Memory B cell (primary cell): ENCODE data around the gene ZMYND19.
"Not testable (repeated sequence)": the region's sequence is repeated elsewhere in the genome, so short reads cannot be mapped to it uniquely, and the experiment has no call there.

Experiments
- ATAC-seq: fragments of 150-1000 bp; cut with Tn5 transposase; 2 replicates; pipeline ENCODE4 v1.10.0; 2021; ENCODE audit warnings: low read depth, mild to moderate bottlenecking, moderate library complexity
- DNase-seq, 2 donors: peaks; one replicate each; pipeline ENCODE4 v3.0.0; 2022; ENCODE audit warnings: low spot score in 2 of 2
- H3K27ac Mint-ChIP-seq: one replicate; pipeline ENCODE4 v1.8.0; 2022; ENCODE audit warnings: mild to moderate bottlenecking, moderate library complexity, mixed read lengths
- H3K27me3 Mint-ChIP-seq: one replicate; pipeline ENCODE4 v1.8.0; 2022; ENCODE audit warnings: mixed read lengths
- H3K36me3 Mint-ChIP-seq: one replicate; pipeline ENCODE4 v1.8.0; 2022; ENCODE audit warnings: mild to moderate bottlenecking, mixed read lengths
- H3K4me1 Mint-ChIP-seq: one replicate; pipeline ENCODE4 v1.8.0; 2022; ENCODE audit warnings: mixed read lengths
- H3K4me3 Mint-ChIP-seq: one replicate; pipeline ENCODE4 v1.8.0; 2022; ENCODE audit warnings: mild to moderate bottlenecking, moderate library complexity, mixed read lengths
- H3K9me3 Mint-ChIP-seq: one replicate; pipeline ENCODE4 v1.8.0; 2022; ENCODE audit warnings: mixed read lengths

Gene ZMYND19

GRCh38 chr9:137606734-137607138, 16.4 kb upstream of the ZMYND19 start:
- no peaks in the 10 kb centered on the region for H3K27me3 Mint-ChIP-seq
- ATAC-seq = no peak
- H3K27ac Mint-ChIP-seq = no peak overlapping the region
- no peaks in the 10 kb centered on the region for H3K36me3 Mint-ChIP-seq
- no peak for DNase-seq
- H3K4me1 Mint-ChIP-seq = peaks cover 20% of the 10 kb centered on the region
- H3K4me3 Mint-ChIP-seq = peak overlapping the region; percentile 78
- H3K9me3 Mint-ChIP-seq = no peaks in the 10 kb centered on the region

GRCh38 chr9:137606005-137606621, 15.8 kb upstream of the ZMYND19 start:
- Mint-ChIP-seq H3K36me3 (no peaks in the 10 kb centered on the region), H3K9me3 (no peaks in the 10 kb centered on the region), H3K27ac (no peak overlapping the region), H3K4me1 (peaks cover 16% of the 10 kb centered on the region), H3K27me3 (no peaks in the 10 kb centered on the region), H3K4me3 (peak overlapping the region; percentile 78)
- peak in 1 of 2 donors; percentile 47 for DNase-seq
- ATAC-seq = peak; percentile 2

- H3K4me1 Mint-ChIP-seq = peaks cover 16% of the 10 kb centered on the region
- no peak within 1 kb of the TSS for H3K27ac Mint-ChIP-seq
- H3K4me3 Mint-ChIP-seq = peak within 1 kb of the TSS; percentile 78
- DNase-seq = peak; percentile 74 to 78
- H3K36me3 Mint-ChIP-seq = no peaks in the 10 kb centered on the region
- H3K9me3 Mint-ChIP-seq = no peaks in the 10 kb centered on the region
- H3K27me3 Mint-ChIP-seq = no peaks in the 10 kb centered on the region
- peak; percentile 81 for ATAC-seq
These were observed 15.1 kb upstream of the ZMYND19 start, which contains the start of gene ARRDC1 for GRCh38 chr9:137605121-137606004. Gene ARRDC1 (plus strand): TSS chr9:137605686. CDS start chr9:137605718, 32 bp downstream.

GRCh38 chr9:137604345-137605086, 14.2 kb upstream of the ZMYND19 start:
- Mint-ChIP-seq H3K27me3 (no peaks in the 10 kb centered on the region), H3K9me3 (no peaks in the 10 kb centered on the region), H3K36me3 (no peaks in the 10 kb centered on the region), H3K27ac (no peak overlapping the region), H3K4me1 (peaks cover 16% of the 10 kb centered on the region), H3K4me3 (peak overlapping the region; percentile 62)
- DNase-seq = peak in 1 of 2 donors; percentile 28
- no peak for ATAC-seq

GRCh38 chr9:137603879-137604278, 13.6 kb upstream of the ZMYND19 start:
- DNase-seq = no peak
- no peak overlapping the region for H3K27ac Mint-ChIP-seq
- H3K36me3 Mint-ChIP-seq = no peaks in the 10 kb centered on the region
- H3K27me3 Mint-ChIP-seq = no peaks in the 10 kb centered on the region
- H3K9me3 Mint-ChIP-seq = no peaks in the 10 kb centered on the region
- peaks cover 16% of the 10 kb centered on the region for H3K4me1 Mint-ChIP-seq
- H3K4me3 Mint-ChIP-seq = peak overlapping the region; percentile 62
- ATAC-seq = no peak

- H3K4me3 Mint-ChIP-seq = no peak overlapping the region
- no peak overlapping the region for H3K27ac Mint-ChIP-seq
- no peaks in the 10 kb centered on the region for H3K27me3 Mint-ChIP-seq
- ATAC-seq (no peak), DNase-seq (no peak)
- peaks cover 21% of the 10 kb centered on the region for H3K4me1 Mint-ChIP-seq
- no peaks in the 10 kb centered on the region for H3K9me3 Mint-ChIP-seq
- no peaks in the 10 kb centered on the region for H3K36me3 Mint-ChIP-seq
These were observed 12.3 kb upstream of the ZMYND19 start for GRCh38 chr9:137602661-137603060.

- Mint-ChIP-seq H3K4me1 (peaks cover 8% of the 10 kb centered on the region), H3K36me3 (no peaks in the 10 kb centered on the region), H3K9me3 (no peaks in the 10 kb centered on the region), H3K4me3 (no peak overlapping the region), H3K27ac (no peak overlapping the region), H3K27me3 (no peaks in the 10 kb centered on the region)
- ATAC-seq (no peak), DNase-seq (no peak)
These were observed 8.6 kb upstream of the ZMYND19 start for GRCh38 chr9:137598943-137599342.

- ATAC-seq, H3K4me1 Mint-ChIP-seq, H3K4me3 Mint-ChIP-seq, H3K9me3 Mint-ChIP-seq, DNase-seq, H3K36me3 Mint-ChIP-seq, H3K27ac Mint-ChIP-seq, H3K27me3 Mint-ChIP-seq: not testable (repeated sequence)
These were observed 6.3 kb upstream of the ZMYND19 start for GRCh38 chr9:137596577-137596976.

- DNase-seq = no peak
- H3K27me3 Mint-ChIP-seq = no peaks in the 10 kb centered on the region
These were observed 2.9 kb upstream of the ZMYND19 start for GRCh38 chr9:137593176-137593575.

GRCh38 chr9:137592767-137593166, 2.5 kb upstream of the ZMYND19 start:
- ATAC-seq (no peak), DNase-seq (no peak)
- no peaks in the 10 kb centered on the region for H3K9me3 Mint-ChIP-seq
- no peak overlapping the region for H3K27ac Mint-ChIP-seq
- no peaks in the 10 kb centered on the region for H3K27me3 Mint-ChIP-seq
- peaks cover 3% of the 10 kb centered on the region for H3K36me3 Mint-ChIP-seq
- peaks cover 7% of the 10 kb centered on the region for H3K4me1 Mint-ChIP-seq
- H3K4me3 Mint-ChIP-seq = no peak overlapping the region

More at GRCh38 chr9:137593176-137593575, 2.9 kb upstream of the ZMYND19 start:
- no peaks in the 10 kb centered on the region for H3K36me3 Mint-ChIP-seq
- H3K4me1 Mint-ChIP-seq = peaks cover 4% of the 10 kb centered on the region
- no peaks in the 10 kb centered on the region for H3K9me3 Mint-ChIP-seq
- no peak for ATAC-seq
- H3K4me3 Mint-ChIP-seq = no peak overlapping the region
- H3K27ac Mint-ChIP-seq = no peak overlapping the region

GRCh38 chr9:137590123-137590468, 216 bp downstream of the ZMYND19 start:
- no peaks in the 10 kb centered on the region for H3K9me3 Mint-ChIP-seq
- no peaks in the 10 kb centered on the region for H3K27me3 Mint-ChIP-seq
- DNase-seq = no peak
- no peak overlapping the region for H3K4me3 Mint-ChIP-seq
- H3K27ac Mint-ChIP-seq = peak overlapping the region; percentile 75
- peaks cover 7% of the 10 kb centered on the region for H3K4me1 Mint-ChIP-seq
- H3K36me3 Mint-ChIP-seq = peaks cover 9% of the 10 kb centered on the region
- peak; percentile 14 for ATAC-seq

- H3K36me3 Mint-ChIP-seq = peaks cover 9% of the 10 kb centered on the region
- no peaks in the 10 kb centered on the region for H3K9me3 Mint-ChIP-seq
- no peak overlapping the region for H3K27ac Mint-ChIP-seq
- H3K27me3 Mint-ChIP-seq = no peaks in the 10 kb centered on the region
- ATAC-seq (no peak), DNase-seq (peak in 1 of 2 donors; percentile 37)
- peak overlapping the region; percentile 88 for H3K4me3 Mint-ChIP-seq
- peaks cover 7% of the 10 kb centered on the region for H3K4me1 Mint-ChIP-seq
These were observed 730 bp downstream of the ZMYND19 start for GRCh38 chr9:137589441-137590122.

GRCh38 chr9:137588891-137589290, 1.4 kb downstream of the ZMYND19 start:
- Mint-ChIP-seq H3K4me3 (peak overlapping the region; percentile 44), H3K27ac (no peak overlapping the region)

More at GRCh38 chr9:137588891-137589290, 1.4 kb downstream of the ZMYND19 start:
- Mint-ChIP-seq H3K27me3 (no peaks in the 10 kb centered on the region), H3K4me1 (peaks cover 7% of the 10 kb centered on the region), H3K9me3 (no peaks in the 10 kb centered on the region), H3K36me3 (peaks cover 9% of the 10 kb centered on the region)
- no peak for ATAC-seq
- DNase-seq = no peak
